Gastrocnemius medialis (tissue), 4 donors: ENCODE data around the gene PBX1.

ENCODE experiments used
- CTCF ChIP-seq, 5 experiments: fragments of 450-650 bp in 3 of 5; fragments of 200-600 bp in 2 of 5; sonication (generic) in 2 of 5; IDR thresholded peaks in 4 of 5; conservative IDR thresholded peaks in 1 of 5; 1 replicate in 4 of 5; 2 replicates in 1 of 5; pipeline ENCODE4 v1.5.1; 2016 to 2019; ENCODE audit warnings: antibody characterized with exemption in 5 of 5, mild to moderate bottlenecking in 3 of 5, moderate library complexity in 3 of 5
- POLR2A ChIP-seq, 2 donors: fragments of 450-650 bp; IDR thresholded peaks; one replicate each; pipeline ENCODE4 v1.6.1; 2017; ENCODE audit warnings: antibody characterized with exemption in 2 of 2, mild to moderate bottlenecking in 2 of 2, moderate library complexity in 2 of 2

DNA sequence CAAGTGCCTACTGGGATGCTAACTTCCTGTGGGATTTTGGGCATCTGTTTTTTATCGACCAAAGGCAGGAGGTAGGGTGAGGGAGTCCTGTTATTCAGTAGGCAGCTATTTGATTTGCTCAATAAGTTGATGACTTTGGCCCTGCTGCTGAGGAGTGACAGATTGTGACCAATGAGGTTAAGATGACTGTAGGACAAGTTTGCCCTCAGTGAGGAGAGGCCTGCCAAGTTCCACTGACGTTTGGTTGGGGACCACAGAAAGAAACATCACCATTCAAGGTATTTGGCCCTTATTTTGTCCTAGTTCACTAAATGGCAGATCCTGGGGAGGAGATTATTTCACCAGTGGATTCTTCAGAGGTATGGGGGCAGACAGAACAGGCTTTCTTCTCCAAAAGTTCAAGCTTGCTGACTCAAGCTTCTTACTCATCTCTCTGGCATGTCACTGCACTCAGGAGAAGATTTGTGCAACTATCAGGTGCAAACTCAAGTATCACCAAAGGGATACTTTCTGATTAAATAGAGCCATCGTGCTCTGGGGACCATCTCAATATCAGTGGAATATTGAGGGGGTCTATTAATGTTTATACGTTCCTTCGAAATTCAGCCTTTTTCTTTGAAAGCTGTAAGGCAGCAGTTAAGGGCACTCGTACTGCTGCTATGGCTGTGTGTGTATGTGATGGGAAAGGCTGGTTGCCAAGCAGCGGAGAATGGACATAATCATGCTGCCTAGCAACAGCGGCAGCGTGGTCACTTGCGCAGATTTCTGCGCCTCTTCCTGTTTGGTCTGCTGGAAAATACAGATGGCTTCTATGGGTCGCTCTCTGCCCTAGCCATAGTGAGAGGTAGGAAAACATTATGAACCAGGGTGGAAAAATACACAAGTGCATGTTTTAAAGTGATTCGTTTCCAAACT lies 78.7 kb downstream of the PBX1 start:
- TF ChIP-seq CTCF (IDR thresholded peaks at IDR 0.05 in 4 of 5, conservative IDR thresholded peaks at IDR 0.05 in 1 of 5) (no peak), POLR2A (IDR thresholded peaks at IDR 0.05) (no peak)
